Measurements from ENCODE around the gene UQCC3.
A peak's percentile ranks its signal among the peaks of the same experiment; 100 is the strongest.
"Not testable (repeated sequence)": the region's sequence is repeated elsewhere in the genome, so short reads cannot be mapped to it uniquely, and the experiment has no call there.

The UQCC3 gene

DNA sequence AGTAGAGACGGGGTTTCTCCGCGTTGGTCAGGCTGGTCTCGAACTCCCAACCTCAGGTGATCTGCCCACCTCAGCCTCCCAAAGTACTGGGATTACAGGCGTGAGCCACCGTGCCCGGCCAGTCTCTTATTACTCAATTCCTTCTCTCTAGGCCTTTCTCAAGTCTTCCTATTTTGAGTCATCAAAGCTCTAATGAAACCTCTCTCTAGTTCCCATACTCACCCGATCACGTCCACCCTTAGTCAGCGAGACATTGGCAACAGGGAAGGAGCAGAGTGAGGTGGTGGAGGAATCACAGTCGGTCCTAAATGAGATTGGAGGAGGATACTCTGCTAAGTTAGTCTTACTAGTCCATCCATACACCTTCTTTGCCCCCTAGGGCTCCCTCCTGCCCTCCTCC is 30.8 kb downstream of the UQCC3 start:
- DNase-seq (ENCODE audit: low read depth in 3 of 3, low spot score in 1 of 3), result no peak

DNA sequence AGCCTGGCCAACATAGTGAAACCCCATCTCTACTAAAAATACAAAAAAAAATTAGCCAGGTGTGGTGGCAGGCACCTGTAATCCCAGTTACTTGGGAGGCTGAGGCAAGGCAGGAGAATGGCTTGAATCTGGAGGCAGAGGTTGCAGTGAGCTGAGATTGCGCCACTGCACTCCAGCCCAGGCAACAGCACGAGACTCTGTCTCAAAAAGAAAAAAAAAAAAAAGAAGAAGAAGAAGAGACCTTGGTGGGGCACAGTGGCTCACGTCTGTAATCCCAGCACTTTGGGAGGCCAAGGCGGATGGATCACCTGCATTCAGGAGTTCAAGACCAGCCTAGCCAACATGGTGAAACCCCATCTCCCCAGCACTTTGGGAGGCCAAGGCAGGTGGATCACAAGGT is 32.4 kb downstream of the UQCC3 start:
- not testable (repeated sequence) for DNase-seq (ENCODE audit: low read depth in 3 of 3, low spot score in 1 of 3)

DNA sequence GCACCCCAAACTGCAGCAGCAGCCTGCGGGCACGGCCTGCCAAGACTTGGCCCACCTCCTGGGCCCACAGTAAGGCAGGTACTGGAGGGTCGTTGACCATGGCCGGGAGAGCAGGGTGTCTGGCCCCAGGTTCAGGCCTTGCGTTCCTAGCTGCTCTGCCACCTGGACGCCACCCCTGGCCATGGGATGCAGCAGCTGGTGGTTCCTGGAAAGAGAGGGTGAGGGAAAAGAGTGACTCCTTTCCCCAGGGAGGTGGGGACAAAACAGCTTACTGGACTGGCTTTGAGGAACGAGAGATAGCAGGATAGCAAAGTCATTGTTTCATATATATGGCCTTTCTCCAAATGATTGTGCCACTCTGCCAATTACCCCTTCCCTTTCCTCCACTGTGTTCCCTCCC is 33.9 kb downstream of the UQCC3 start:
- no peak for DNase-seq (ENCODE audit: low read depth in 3 of 3, low spot score in 1 of 3)

DNA sequence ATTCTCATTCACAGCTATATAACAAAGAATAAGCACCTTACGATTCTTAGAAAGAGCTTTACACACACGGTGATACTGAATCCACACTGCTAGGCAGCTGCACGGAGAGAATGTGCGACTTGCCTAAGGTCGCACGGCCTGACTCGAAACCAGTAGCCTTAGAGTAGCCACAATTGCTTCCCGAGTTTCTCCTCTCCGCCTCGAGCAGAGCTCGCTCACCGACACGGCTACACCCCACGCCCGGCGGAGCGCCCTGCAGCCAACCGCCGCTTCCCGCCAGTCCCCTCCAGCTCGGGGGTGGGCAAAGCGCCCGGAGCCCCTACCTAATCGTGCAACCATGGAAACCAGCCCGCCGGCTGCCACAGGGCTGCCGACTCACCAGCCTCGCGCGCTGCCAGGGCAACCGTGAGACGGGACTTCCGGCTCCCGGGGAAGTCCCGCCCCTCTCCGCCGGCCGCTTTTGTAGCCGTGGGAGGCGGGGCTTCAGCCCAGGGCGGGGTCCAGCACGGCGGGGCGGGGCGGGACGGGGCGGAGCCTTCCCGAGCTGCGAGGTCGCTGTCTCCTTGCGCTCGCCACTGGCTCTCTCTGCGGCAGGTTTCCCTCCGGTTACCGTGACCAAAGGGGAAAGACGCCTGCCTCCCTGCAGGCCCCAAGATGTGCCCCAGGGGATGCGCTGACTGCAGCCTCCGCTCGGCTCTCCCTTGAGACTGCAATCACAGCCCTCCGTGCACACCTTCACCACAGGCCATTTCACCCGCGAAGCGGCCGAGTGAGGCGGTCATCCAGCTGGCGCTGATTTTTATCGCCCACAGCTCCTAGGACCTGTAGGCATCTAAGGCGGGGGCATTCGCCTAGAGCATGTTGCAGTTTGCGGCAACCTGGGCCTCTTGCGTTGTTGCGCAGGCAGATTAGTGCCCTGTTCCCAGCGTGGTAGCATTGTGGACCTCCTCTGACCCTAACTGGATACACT is 34.7 kb downstream of the UQCC3 start:
- peak; percentile 88 to 93 (median 91) for DNase-seq (ENCODE audit: low read depth in 3 of 3, low spot score in 1 of 3)

DNA sequence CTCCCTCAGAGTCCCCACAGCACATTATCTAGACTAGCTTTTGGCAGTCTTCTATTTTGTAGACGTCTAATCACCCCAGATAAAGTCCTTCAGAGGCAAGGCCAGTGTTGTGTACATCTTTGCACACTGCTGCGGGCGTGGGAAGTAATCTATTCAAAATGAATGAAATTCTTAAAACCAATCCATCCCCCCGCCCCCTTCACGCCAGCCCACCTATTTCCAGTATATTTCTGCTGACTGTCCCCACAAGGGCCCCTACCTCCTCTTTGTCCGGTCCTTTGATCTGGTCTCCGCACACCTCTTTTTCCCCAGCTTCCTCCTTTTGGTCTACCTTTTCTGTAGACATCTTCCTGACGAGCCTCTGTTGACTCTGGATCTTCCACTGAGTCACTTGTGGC is 35.4 kb downstream of the UQCC3 start:
- DNase-seq (ENCODE audit: low read depth in 3 of 3, low spot score in 1 of 3), result no peak

DNA sequence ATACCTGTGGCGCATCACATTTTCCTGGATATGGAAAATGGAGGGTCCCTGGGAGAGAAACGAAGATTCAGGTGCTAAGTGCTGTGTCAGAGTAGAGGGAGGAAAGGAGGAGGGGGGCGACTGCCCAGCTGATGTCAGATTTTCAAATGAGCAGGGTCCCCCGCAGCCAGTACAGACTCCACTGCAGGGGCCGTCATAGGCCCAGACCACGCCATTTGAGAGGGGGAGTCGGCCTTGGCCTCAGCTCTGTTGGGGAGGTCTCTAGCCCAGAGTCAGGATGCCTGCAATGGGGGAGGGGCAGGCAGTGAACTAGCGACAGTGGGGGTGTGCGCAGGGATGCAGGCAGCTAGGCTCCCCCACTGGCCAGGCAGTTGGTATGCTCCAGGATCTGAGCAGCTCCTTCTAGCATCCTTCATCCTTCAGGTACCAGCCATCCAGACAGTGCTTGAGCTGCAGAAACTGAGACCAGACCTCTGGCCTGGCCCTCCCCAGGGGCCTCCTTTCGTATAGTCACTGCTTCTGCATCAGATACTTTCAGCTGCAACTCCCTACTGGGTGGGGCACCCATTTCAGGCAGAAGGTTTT is 35.9 kb downstream of the UQCC3 start, which contains the start of the genes BSCL2 and GNG3:
Gene BSCL2, minus strand, starts transcription at position 148 of the 585 bp plus-strand sequence. CDS start 229 bp downstream, outside the sequence.
Gene GNG3, plus strand, starts transcription at position 400 of the 585 bp plus-strand sequence. CDS start 620 bp downstream, outside the sequence.
- DNase-seq (ENCODE audit: low read depth in 3 of 3, low spot score in 1 of 3), result no peak

DNA sequence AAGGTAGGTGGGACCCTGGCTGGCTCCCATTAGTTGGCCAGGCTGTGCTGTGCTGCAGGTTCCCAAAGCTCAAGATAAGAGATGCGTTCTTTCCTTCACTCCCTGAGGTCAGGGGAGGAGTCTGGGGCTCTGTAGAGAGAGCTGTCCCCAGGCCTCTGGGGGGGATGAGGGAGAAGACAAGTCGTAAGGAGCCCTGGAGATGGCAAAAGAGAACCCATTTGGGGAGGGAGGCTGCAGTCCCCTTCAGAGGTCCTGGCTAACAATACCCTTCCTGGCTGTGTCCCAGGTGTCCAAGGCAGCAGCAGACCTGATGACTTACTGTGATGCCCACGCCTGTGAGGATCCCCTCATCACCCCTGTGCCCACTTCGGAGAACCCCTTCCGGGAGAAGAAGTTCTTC is 36.9 kb downstream of the UQCC3 start:
- DNase-seq (ENCODE audit: low read depth in 3 of 3, low spot score in 1 of 3), result no peak

DNA sequence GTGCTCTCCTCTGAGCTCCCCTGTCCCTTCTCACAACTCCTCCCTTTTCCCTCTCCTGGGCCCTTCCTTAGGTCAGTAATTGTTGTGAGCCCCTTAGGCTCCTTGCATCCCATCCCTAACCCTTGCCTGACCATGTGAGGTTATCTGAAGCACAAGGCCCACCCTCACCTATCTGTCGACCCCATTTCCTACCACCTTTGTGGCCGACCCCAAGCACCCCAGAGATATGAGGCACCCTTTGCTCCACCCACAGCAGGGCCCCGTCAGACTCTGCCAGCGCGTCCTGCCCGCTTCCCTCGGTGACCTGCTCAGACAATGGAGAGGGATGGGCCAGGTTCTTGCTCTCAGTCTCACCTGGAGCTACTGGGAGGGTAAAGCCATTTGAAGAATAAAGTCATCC is 37.3 kb downstream of the UQCC3 start:
- no peak for DNase-seq (ENCODE audit: low read depth in 3 of 3, low spot score in 1 of 3)

DNA sequence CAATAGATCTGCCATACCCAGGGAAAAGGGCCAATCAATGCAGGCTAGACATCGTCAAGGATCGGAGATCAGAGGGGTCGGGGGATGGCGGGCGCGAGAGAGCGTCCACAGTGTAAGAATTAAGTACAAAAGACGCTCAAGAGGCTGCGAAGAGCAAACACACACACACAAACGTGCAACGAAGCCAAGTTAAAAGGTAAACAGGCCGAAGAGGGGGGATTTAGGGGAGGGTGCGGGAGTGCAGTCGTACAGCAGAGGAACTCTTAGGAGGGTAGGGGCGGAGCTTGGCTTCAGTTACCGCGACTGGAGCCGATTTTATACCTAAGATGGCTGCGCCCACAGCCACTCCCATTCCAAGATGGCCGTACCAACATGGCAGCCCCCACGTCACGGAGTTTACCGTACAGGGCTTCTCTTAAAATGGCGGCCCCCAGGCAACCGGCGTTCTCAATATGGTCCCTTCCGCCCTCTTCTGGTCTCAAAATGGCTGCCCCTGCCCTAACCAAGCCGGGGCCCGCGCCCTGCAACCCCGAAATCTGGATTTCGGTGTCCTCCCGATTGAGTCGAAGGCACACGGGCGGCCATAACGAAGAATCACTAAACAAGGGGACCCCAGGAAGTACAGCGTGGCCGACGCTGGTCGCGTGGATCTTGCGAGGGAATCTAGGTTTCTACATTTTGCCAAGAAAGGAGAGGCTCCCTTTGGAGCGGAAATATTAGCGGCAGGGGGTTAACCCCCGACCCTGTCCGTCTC is 38.0 kb downstream of the UQCC3 start:
- peak; percentile 85 to 95 (median 93) for DNase-seq (ENCODE audit: low read depth in 3 of 3, low spot score in 1 of 3)

DNA sequence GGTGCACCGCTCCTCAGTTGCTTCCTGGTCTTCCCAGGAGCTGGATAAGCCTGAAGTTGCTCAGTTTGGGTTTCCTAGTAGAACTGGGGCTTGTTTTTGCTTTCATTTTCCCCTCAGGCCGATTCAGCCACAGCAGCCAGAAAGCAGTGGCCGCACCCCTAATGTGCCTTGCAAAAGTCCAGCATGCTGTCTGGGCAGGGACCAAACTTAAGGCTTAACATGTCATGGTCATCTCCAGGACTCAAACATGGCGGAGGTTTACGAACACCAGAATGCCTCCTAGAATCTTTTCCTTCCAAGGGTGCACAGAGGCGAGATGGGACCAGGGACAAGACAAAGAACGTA is 38.5 kb downstream of the UQCC3 start:
- DNase-seq (ENCODE audit: low read depth in 3 of 3, low spot score in 1 of 3), result no peak

DNA sequence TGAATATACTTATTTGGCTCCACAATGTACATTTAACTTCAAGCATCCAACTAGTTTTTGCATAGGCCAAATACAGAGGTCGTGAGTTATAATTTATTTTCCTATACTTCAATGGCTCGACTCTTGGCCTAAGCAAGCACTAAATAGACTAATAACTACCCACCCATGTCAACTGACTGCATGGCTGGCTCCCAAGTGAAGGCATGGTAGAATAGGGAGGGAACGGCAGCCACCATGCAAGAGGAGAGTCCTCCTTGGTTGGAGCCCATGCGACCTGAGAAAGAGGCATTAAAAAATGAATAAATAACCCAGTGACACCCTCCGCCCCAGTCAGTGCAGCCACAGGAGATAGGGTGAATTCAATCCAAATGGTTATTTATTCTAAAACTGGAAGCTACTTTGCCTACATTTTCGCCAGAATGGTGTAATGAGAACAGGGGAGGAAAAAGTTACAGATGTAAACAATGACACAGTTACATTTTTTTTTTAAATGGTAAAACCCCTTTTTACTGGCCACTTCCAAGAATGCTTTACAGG is 40.9 kb downstream of the UQCC3 start:
- DNase-seq (ENCODE audit: low read depth in 3 of 3, low spot score in 1 of 3), result no peak

DNA sequence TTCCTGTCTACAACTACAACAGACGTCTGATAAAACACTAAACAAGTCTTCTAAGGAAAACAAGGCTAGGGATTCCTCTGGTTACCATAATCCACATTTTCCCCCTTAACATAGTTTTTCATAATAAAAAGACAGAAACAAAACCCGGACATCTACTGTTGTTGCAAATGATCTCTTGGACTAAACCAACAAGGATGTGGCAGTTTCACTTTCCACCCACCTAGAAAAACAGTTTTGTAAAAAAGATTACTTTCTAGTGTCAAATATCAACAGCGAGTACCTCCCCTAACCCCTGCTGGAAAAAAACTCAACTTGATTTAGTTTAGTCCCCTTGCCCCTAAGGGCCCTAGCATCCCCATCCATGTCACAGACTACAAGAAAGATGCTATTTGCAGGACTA is 41.4 kb downstream of the UQCC3 start:
- no peak for DNase-seq (ENCODE audit: low read depth in 3 of 3, low spot score in 1 of 3)

DNA sequence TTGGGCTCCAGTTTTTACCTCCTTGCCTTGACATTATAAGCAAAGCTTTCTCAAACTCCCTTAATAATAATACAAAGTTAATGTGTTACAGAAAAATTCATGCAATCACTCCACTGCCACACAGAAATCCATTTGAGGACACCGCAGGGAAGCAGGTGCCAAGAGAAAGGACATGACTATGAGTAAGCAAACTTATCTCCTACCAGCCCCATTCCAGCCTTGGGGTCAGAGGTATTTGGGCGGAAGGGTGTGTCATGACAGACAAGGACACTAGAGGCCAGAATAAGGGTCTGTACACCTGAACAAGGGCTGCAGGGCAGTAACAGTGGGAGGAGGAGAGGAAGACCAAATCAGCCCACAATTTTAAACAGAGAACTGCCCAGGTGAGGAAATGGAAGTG is 41.9 kb downstream of the UQCC3 start:
- no peak for DNase-seq (ENCODE audit: low read depth in 3 of 3, low spot score in 1 of 3)

DNA sequence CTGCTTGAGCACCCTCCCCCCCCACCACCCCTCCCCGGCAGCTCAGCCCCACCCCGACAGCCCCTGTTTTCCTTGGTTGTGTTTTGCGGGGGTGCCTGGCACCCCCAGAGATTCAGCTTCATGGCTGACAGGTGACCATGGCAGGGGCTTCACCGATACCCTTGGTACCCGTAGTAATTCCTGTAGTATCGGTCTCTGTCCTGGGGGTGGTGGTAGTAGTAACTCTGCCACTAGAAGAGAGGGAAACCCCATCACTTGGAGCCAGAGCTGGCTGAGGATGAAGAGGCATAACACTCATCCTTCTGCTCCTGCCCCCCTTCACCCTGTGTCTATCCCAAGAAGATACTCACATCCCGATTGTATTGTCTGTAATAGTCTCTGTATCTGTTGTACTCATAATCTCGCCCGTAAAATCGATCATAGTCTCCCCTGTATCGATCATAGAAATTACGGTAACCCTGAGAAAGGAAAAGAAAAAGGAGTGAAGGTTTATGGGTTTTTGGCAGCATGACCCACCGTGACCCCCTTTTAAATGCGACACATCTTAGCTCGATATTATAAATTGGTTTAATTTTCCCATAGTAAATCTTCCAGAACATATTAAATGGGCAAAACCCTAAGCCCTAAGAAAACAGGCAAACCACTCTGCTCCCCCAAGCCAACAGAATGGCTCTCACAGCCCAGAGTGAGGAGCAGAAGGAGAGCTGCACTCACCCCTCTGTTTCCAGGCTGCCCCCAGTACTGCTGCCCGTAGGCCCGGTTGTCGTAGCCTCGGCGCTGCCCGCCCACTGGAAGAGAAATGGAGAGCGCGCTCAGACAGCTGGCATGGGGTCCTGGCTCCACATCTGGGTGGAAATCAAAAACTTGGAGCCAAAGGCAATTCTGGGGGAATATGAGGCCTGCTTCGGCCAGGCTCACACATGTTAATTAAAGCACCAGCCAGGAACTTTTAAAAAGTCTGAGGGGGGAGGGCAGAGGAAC is 44.0 kb downstream of the UQCC3 start:
- DNase-seq (ENCODE audit: low read depth in 3 of 3, low spot score in 1 of 3), result no peak

DNA sequence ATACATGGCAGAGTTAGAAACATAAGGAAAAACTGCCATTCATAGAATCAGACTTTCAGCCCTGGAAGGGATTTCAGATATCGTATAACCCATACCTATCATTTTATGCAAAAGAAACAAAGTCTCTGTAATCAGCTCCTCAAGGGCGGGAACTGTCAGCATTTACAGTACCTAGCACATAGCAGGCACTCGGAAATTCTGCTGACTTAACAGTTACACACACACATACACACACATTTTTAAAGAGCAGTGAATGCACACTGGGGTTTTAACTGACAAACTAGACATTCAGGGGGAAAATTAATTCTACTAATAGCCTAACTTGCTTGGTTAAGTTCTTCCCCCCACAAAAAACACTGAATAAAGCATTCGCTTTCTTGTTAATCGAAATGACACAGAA is 44.7 kb downstream of the UQCC3 start:
- no peak for DNase-seq (ENCODE audit: low read depth in 3 of 3, low spot score in 1 of 3)

DNA sequence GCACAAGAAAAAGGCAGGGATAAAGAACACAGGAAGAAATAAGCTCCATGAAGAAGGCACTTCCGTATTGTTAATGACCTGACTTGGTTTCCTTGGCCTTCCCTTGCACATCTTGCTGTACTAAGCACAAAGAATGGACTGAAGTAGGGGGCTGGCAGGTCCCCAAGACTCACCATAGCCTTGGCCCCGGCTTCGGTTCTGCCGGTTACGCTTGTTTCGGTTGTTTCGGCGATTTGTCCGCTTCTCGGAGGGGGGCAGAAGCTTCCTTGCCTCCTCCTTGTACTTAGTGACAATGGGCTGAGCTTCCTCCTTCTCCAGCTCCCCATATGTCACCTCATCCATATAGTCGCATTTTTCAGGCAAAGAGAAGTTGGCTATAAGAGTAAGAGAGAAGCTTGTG is 45.3 kb downstream of the UQCC3 start:
- DNase-seq (ENCODE audit: low read depth in 3 of 3, low spot score in 1 of 3), result no peak

DNA sequence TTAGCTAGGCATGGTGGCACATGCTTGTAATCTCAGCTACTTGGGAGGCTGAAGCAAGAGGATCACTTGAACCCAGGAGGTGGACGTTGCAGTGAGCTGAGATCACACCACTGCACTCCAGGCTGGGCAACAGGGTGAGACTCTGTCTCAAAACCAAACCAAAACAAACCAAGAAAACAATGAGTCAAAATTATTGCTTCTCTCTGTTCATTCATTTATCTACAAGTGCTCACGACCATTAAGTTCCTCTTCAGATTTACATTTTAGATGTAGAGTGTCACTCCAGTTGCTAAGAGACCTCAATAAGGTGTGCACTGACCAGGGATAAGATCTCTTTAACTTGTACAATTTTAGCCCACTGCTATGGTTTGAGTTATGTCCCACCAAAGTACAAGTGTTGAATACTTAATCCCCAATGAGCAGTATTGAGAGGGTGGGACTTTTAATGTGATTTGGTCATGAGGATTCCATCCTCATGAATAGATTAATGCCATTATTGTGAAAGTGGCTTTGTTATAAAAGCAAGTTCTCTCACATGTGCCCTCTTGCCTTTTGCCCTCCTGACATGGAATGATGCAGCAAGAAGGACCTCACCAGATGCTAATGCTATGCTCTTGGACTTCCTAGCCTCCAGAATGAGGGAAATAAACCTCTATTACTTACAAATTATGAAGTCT is 48.0 kb downstream of the UQCC3 start:
- no peak for DNase-seq (ENCODE audit: low read depth in 3 of 3, low spot score in 1 of 3)

DNA sequence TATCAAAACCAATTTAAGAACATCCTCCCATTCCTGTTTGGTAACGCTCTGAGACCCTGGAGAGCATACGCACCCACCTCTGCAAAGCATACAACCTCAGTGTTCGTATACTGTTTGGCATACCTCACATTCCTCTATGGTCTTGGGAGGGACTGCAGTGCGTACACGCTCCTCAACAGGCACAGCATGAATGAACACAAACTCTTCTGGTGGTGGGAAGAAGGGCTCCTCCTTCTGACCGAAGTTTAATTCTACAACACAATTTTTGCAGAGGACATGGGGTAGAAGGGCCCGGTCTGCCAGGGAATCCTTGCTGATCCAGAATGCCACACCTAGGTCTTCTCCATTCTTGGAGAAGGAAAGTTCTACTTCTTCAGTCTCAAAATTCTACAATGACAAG is 50.5 kb downstream of the UQCC3 start:
- DNase-seq (ENCODE audit: low read depth in 3 of 3, low spot score in 1 of 3), result no peak

Data from stimulated activated CD4-positive, alpha-beta T cell treated with anti-CD3 and anti-CD28 coated beads, TNF-alpha, amount 100 ng/mL, for 1 hour (primary cell).